ENCODE measurements around the gene KRTAP29-1. TPM values are rescaled to one million over a fixed set of nuclear protein-coding genes. Genes with fewer than 3 reads are reported as not detected.

Gene KRTAP29-1
- polyA plus RNA-seq, 3 donors, result not detected

- Histone ChIP-seq H3K4me3 (replicated peaks in 1 of 3; ENCODE audit: low read depth in 2 of 3, low read length in 3 of 3) (no peak overlapping the region), H3K4me1 (ENCODE audit: control insufficient read depth in 1 of 2, insufficient read depth in 2 of 2, low read length in 2 of 2) (peaks cover 0 to 7% of the 10 kb centered on the region in 2 donors), H3K36me3 (replicated peaks in 1 of 2; ENCODE audit: control insufficient read depth in 1 of 2, insufficient read depth in 2 of 2, low read length in 2 of 2) (no peaks in the 10 kb centered on the region), H4K20me1 (ENCODE audit: insufficient read depth, low read length) (no peaks in the 10 kb centered on the region), H3K9ac (ENCODE audit: insufficient read depth, low read length, poor library complexity, severe bottlenecking) (no peak overlapping the region), H3K79me2 (ENCODE audit: insufficient read depth, low read length) (no peaks in the 10 kb centered on the region), H3K9me3 (replicated peaks in 1 of 2; ENCODE audit: control insufficient read depth in 1 of 2, insufficient read depth in 1 of 2, low read length in 2 of 2) (peaks cover 2 to 7% of the 10 kb centered on the region in 2 donors), H3K4me2 (replicated peaks; ENCODE audit: extremely low read depth, low read length, poor library complexity, severe bottlenecking) (no peak overlapping the region), H2AFZ (ENCODE audit: insufficient read depth, low read depth, low read length, poor library complexity, severe bottlenecking) (no peak overlapping the region), H3K27ac (ENCODE audit: low read depth in 1 of 2, low read length in 2 of 2) (no peak overlapping the region), H3K27me3 (ENCODE audit: control insufficient read depth in 2 of 2, insufficient read depth in 2 of 2, low read length in 2 of 2) (no peaks in the 10 kb centered on the region)
- H3K36me3 Mint-ChIP-seq, result no peaks in the 10 kb centered on the region
- DNase-seq, result peak in 1 of 3 donors; percentile 33
- H3K4me1 Mint-ChIP-seq, result peaks cover 9% of the 10 kb centered on the region
- intact Hi-C loops (cut with micrococcal nuclease), result loop anchor here (5.0 to 10.0 kb wide), 2 partner anchors 415 to 417 kb away; no protein-coding TSS in a partner anchor
- no peak overlapping the region for H3K27ac Mint-ChIP-seq
- H3K27me3 Mint-ChIP-seq (ENCODE audit: low read depth in 3 of 3), result peaks cover 0 to 3% (median 3%) of the 10 kb centered on the region in 3 donors
- H3K4me3 Mint-ChIP-seq, result no peak overlapping the region
- H3K9me3 Mint-ChIP-seq, result peaks cover 3 to 17% (median 11%) of the 10 kb centered on the region in 7 donors
- peak; percentile 89 for TF ChIP-seq CTCF (IDR thresholded peaks at IDR 0.05)
- no CpG with 5 or more reads among the region's 5 CpGs for WGBS (ENCODE audit: insufficient coverage)
These were observed 19.6 kb upstream of the KRTAP29-1 start for GRCh38 chr17:41322094-41322902.

- H3K9me3 Mint-ChIP-seq, result peaks cover 3 to 17% (median 11%) of the 10 kb centered on the region in 7 donors
- no peak overlapping the region for H3K27ac Mint-ChIP-seq
These were observed 15.6 kb upstream of the KRTAP29-1 start for GRCh38 chr17:41318231-41318630.

More at GRCh38 chr17:41318231-41318630, 15.6 kb upstream of the KRTAP29-1 start:
- TF ChIP-seq CTCF (IDR thresholded peaks at IDR 0.05), result no peak
- Histone ChIP-seq H3K27me3 (ENCODE audit: control insufficient read depth in 2 of 2, insufficient read depth in 2 of 2, low read length in 2 of 2) (no peaks in the 10 kb centered on the region), H3K27ac (ENCODE audit: low read depth in 1 of 2, low read length in 2 of 2) (no peak overlapping the region), H3K4me1 (ENCODE audit: control insufficient read depth in 1 of 2, insufficient read depth in 2 of 2, low read length in 2 of 2) (no peaks in the 10 kb centered on the region), H3K79me2 (ENCODE audit: insufficient read depth, low read length) (no peaks in the 10 kb centered on the region), H4K20me1 (ENCODE audit: insufficient read depth, low read length) (no peaks in the 10 kb centered on the region), H3K4me3 (replicated peaks in 1 of 3; ENCODE audit: low read depth in 2 of 3, low read length in 3 of 3) (no peak overlapping the region), H3K36me3 (replicated peaks in 1 of 2; ENCODE audit: control insufficient read depth in 1 of 2, insufficient read depth in 2 of 2, low read length in 2 of 2) (no peaks in the 10 kb centered on the region), H3K4me2 (replicated peaks; ENCODE audit: extremely low read depth, low read length, poor library complexity, severe bottlenecking) (no peak overlapping the region), H2AFZ (ENCODE audit: insufficient read depth, low read depth, low read length, poor library complexity, severe bottlenecking) (no peak overlapping the region), H3K9ac (ENCODE audit: insufficient read depth, low read length, poor library complexity, severe bottlenecking) (no peak overlapping the region), H3K9me3 (replicated peaks in 1 of 2; ENCODE audit: control insufficient read depth in 1 of 2, insufficient read depth in 1 of 2, low read length in 2 of 2) (peaks cover 2 to 7% of the 10 kb centered on the region in 2 donors)
- Mint-ChIP-seq H3K36me3 (no peaks in the 10 kb centered on the region), H3K4me1 (no peaks in the 10 kb centered on the region), H3K27me3 (ENCODE audit: low read depth in 3 of 3) (peaks cover 5 to 9% (median 8%) of the 10 kb centered on the region in 3 donors), H3K4me3 (no peak overlapping the region)
- 40% methylated on average over 1 of the region's 2 CpGs for WGBS (ENCODE audit: insufficient coverage)
- intact Hi-C loops (cut with micrococcal nuclease), result no loop called here
- DNase-seq, result no peak
